H9 (cell line): ENCODE results near the gene ARHGAP12. TPM values are rescaled to one million over a fixed set of nuclear protein-coding genes. Genes with fewer than 3 reads are reported as not detected.

Source experiments
- DNase-seq: peaks from one replicate; pipeline ENCODE4 v3.0.0-alpha.2; 2017
- H2AFZ ChIP-seq: one replicate; pipeline ENCODE4 v1.6.1; 2013; ENCODE audit warnings: mild to moderate bottlenecking, low read length, control low read depth, moderate library complexity
- H2AK5ac ChIP-seq: 2 replicates; pipeline ENCODE4 v1.6.1; 2013; ENCODE audit warnings: low read length, control low read depth, mixed read lengths; ENCODE audit not compliant: insufficient read length
- H2BK120ac ChIP-seq: one replicate; pipeline ENCODE4 v1.6.1; 2013; ENCODE audit warnings: low read depth, mild to moderate bottlenecking, low read length, control low read depth, inconsistent platforms; ENCODE audit not compliant: poor library complexity, severe bottlenecking
- H2BK12ac ChIP-seq: 2 replicates; pipeline ENCODE4 v1.6.1; 2013; ENCODE audit warnings: low read length, control low read depth, mixed read lengths, low read depth; ENCODE audit not compliant: insufficient read length
- H2BK15ac ChIP-seq: 2 replicates; pipeline ENCODE4 v1.6.1; 2013; ENCODE audit warnings: low read depth, low read length, control low read depth
- H2BK20ac ChIP-seq: one replicate; pipeline ENCODE4 v1.6.1; 2013; ENCODE audit warnings: low read depth, mild to moderate bottlenecking, low read length, control low read depth, inconsistent platforms; ENCODE audit not compliant: poor library complexity, severe bottlenecking
- H2BK5ac ChIP-seq: 2 replicates; pipeline ENCODE4 v1.6.1; 2013; ENCODE audit warnings: low read length, control low read depth, mixed read lengths; ENCODE audit not compliant: insufficient read length
- H3K14ac ChIP-seq: 2 replicates; pipeline ENCODE4 v1.6.1; 2013; ENCODE audit warnings: low read length, control low read depth; ENCODE audit not compliant: insufficient read depth
- H3K18ac ChIP-seq: 2 replicates; pipeline ENCODE4 v1.6.1; 2013; ENCODE audit warnings: low read depth, mild to moderate bottlenecking, mixed read lengths, low read length, control low read depth; ENCODE audit not compliant: insufficient read length
- H3K23ac ChIP-seq: 2 replicates; pipeline ENCODE4 v1.6.1; 2013; ENCODE audit warnings: low read length, control low read depth, mixed read lengths, low read depth; ENCODE audit not compliant: insufficient read length
- H3K23me2 ChIP-seq: 2 replicates; pipeline ENCODE4 v1.6.1; 2013; ENCODE audit warnings: low read depth, mild to moderate bottlenecking, mixed read lengths, low read length, control low read depth; ENCODE audit not compliant: insufficient read length, poor library complexity, severe bottlenecking
- H3K27ac ChIP-seq: 2 replicates; pipeline ENCODE4 v1.5.1; 2013; ENCODE audit warnings: low read length, control low read depth, mixed read lengths, low read depth; ENCODE audit not compliant: insufficient read length
- H3K27me3 ChIP-seq: 2 replicates; pipeline ENCODE4 v1.6.1; 2013; ENCODE audit warnings: low read length, control low read depth, inconsistent platforms; ENCODE audit not compliant: insufficient read depth
- H3K4ac ChIP-seq: 2 replicates; pipeline ENCODE4 v1.6.1; 2013; ENCODE audit warnings: low read depth, mild to moderate bottlenecking, control low read depth, inconsistent platforms, low read length, moderate library complexity
- H3K4me1 ChIP-seq: 2 replicates; pipeline ENCODE4 v1.6.1; 2013; ENCODE audit warnings: low read length, control low read depth, inconsistent platforms; ENCODE audit not compliant: insufficient read depth
- H3K4me2 ChIP-seq: 2 replicates; pipeline ENCODE4 v1.6.1; 2013; ENCODE audit warnings: low read length, control low read depth, mixed read lengths; ENCODE audit not compliant: insufficient read length, insufficient read depth
- H3K56ac ChIP-seq: 2 replicates; pipeline ENCODE4 v1.6.1; 2013; ENCODE audit warnings: low read depth, mild to moderate bottlenecking, mixed read lengths, low read length, control low read depth; ENCODE audit not compliant: insufficient read length
- H3K79me1 ChIP-seq: 2 replicates; pipeline ENCODE4 v1.6.1; 2013; ENCODE audit warnings: low read depth, mild to moderate bottlenecking, moderate library complexity, low read length, control low read depth, inconsistent platforms; ENCODE audit not compliant: insufficient read depth, poor library complexity, severe bottlenecking
- H3K79me2 ChIP-seq: 2 replicates; pipeline ENCODE4 v1.6.1; 2013; ENCODE audit warnings: low read length, control low read depth, inconsistent platforms; ENCODE audit not compliant: insufficient read depth
- H3K9ac ChIP-seq: 2 replicates; pipeline ENCODE4 v1.6.1; 2013; ENCODE audit warnings: low read length, control low read depth, mixed read lengths; ENCODE audit not compliant: insufficient read length; ENCODE audit errors: extremely low read depth
- H3K9me3 ChIP-seq: one replicate; pipeline ENCODE4 v1.6.1; 2013; ENCODE audit warnings: low read depth, low read length, inconsistent platforms; ENCODE audit not compliant: control insufficient read depth
- H3T11ph ChIP-seq: one replicate; pipeline ENCODE4 v1.6.1; 2013; ENCODE audit warnings: mild to moderate bottlenecking, low read length, control low read depth, inconsistent platforms
- H4K20me1 ChIP-seq: one replicate; pipeline ENCODE4 v1.6.1; 2013; ENCODE audit not compliant: control insufficient read depth, insufficient read length, insufficient read depth
- H4K5ac ChIP-seq: 2 replicates; pipeline ENCODE4 v1.6.1; 2013; ENCODE audit warnings: low read depth, mild to moderate bottlenecking, mixed read lengths, low read length, control low read depth; ENCODE audit not compliant: insufficient read length
- H4K8ac ChIP-seq: replicated peaks from 2 replicates; pipeline ENCODE4 v1.6.1; 2013; ENCODE audit warnings: low read length, control low read depth, mixed read lengths, low read depth; ENCODE audit not compliant: insufficient read length
- H4K91ac ChIP-seq: 2 replicates; pipeline ENCODE4 v1.6.1; 2013; ENCODE audit warnings: low read depth, mild to moderate bottlenecking, moderate library complexity, mixed read lengths, low read length, control low read depth; ENCODE audit not compliant: insufficient read length
- H3K27ac Mint-ChIP-seq, 3 experiments: 2 replicates in 2 of 3; 3 replicates in 1 of 3; pipeline ENCODE4 v1.8.0; 2020 to 2021; ENCODE audit warnings: mixed read lengths in 3 of 3, mild to moderate bottlenecking in 1 of 3, moderate library complexity in 1 of 3
- H3K27me3 Mint-ChIP-seq: 2 replicates; pipeline ENCODE4 v1.8.0; 2021; ENCODE audit warnings: low read depth, mild to moderate bottlenecking, moderate library complexity, mixed read lengths
- H3K36me3 Mint-ChIP-seq, 3 experiments: 2 replicates in 2 of 3; 3 replicates in 1 of 3; pipeline ENCODE4 v1.8.0; 2020 to 2021; ENCODE audit warnings: low read depth in 3 of 3, mixed read lengths in 3 of 3; ENCODE audit not compliant: insufficient read depth in 1 of 3
- H3K4me1 Mint-ChIP-seq, 2 experiments: 2 replicates each; pipeline ENCODE4 v1.8.0; 2020; ENCODE audit warnings: mixed read lengths in 2 of 2
- H3K4me3 Mint-ChIP-seq, 2 experiments: 2 replicates in 1 of 2; 3 replicates in 1 of 2; pipeline ENCODE4 v1.8.0; 2020 to 2021; ENCODE audit warnings: mild to moderate bottlenecking in 2 of 2, mixed read lengths in 2 of 2, moderate library complexity in 1 of 2
- H3K9me3 Mint-ChIP-seq, 2 experiments: 2 replicates in 1 of 2; 3 replicates in 1 of 2; pipeline ENCODE4 v1.8.0; 2020; ENCODE audit warnings: mild to moderate bottlenecking in 2 of 2, mixed read lengths in 2 of 2, moderate library complexity in 1 of 2
- WGBS: extraction: QIAGEN DNeasy Blood & Tissue Kit; methylation state at CpG from one replicate; pipeline ENCODE4 v1.1.7; 2013; ENCODE audit warnings: missing lambda C conversion rate, low lambda C conversion rate, mixed read lengths; ENCODE audit not compliant: insufficient read length; ENCODE audit errors: extremely low coverage; 5-methylcytosine and 5-hydroxymethylcytosine counted together
- total RNA-seq: library from RNA; stranded (reverse); gene quantifications from 2 replicates; pipeline ENCODE4 v1.2.1, GENCODE V29; 2021
- TF ChIP-seq, protein P1 (sequence below): fragments of 200-600 bp; sonication (generic); conservative IDR thresholded peaks from 3 replicates; pipeline ENCODE4 v1.8.0; 2021; ENCODE audit warnings: antibody characterized with exemption, mild to moderate bottlenecking

Gene ARHGAP12
- total RNA-seq, 1 experiment from 2014 or later: 34.3 TPM

DNA sequence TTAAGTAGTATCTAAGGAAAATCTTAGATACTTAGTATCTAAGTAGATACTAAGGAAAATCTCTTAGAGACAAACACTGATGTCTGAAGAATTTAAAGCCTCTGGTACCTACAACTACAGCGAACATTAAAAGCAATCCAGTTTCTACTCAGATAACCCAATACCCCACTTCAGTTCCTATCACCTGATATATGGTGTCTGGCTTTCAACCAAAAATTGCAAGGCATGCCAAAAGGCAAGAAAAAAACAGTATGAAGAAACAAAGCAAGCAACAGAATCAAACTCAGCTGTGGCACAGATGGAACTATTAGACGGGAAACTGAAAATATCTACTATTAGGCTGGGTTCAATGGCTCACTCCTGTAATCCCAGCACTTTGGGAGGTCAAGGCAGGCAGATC, 31.1 kb downstream of the ARHGAP12 start:
- WGBS: no CpG with 5 or more reads among the region's 2 CpGs
- H2AFZ ChIP-seq: no peak overlapping the region
- H2BK5ac ChIP-seq: no peak overlapping the region
- H4K91ac ChIP-seq: no peak overlapping the region
- H3K23me2 ChIP-seq: no peaks in the 10 kb centered on the region
- H3K79me2 ChIP-seq: peaks cover 21% of the 10 kb centered on the region; the same call in 1 of the 2 replicates
- H3K23ac ChIP-seq: no peak overlapping the region
- no peak overlapping the region for H3K56ac ChIP-seq
- Mint-ChIP-seq H3K27ac (no peak overlapping the region; a peak in 1 of 7 replicates), H3K36me3 (peaks cover 13 to 28% (median 27%) of the 10 kb centered on the region in 3 experiments), H3K27me3 (no peaks in the 10 kb centered on the region), H3K9me3 (peaks cover 4 to 16% of the 10 kb centered on the region in 2 experiments; a peak in 4 of 5 replicates), H3K4me1 (peaks cover 20 to 26% of the 10 kb centered on the region in 2 experiments), H3K4me3 (no peak overlapping the region)
- no peak overlapping the region for H2BK15ac ChIP-seq
- no peak overlapping the region for H2AK5ac ChIP-seq
- H3K9ac ChIP-seq: no peak overlapping the region
- no peak overlapping the region for H3K14ac ChIP-seq
- DNase-seq: no peak
- H3K27ac ChIP-seq: no peak overlapping the region
- no peak overlapping the region for H3T11ph ChIP-seq
- H3K4me1 ChIP-seq: no peaks in the 10 kb centered on the region; the same call in 1 of the 2 replicates
- H3K79me1 ChIP-seq: no peaks in the 10 kb centered on the region
- H3K9me3 ChIP-seq: no peaks in the 10 kb centered on the region
- H2BK120ac ChIP-seq: no peak overlapping the region
- H3K18ac ChIP-seq: no peak overlapping the region
- no peak overlapping the region for H4K5ac ChIP-seq
- no peak overlapping the region for H2BK20ac ChIP-seq
- H3K27me3 ChIP-seq: no peaks in the 10 kb centered on the region
- H4K8ac ChIP-seq: no peak overlapping the region
- no peak overlapping the region for H2BK12ac ChIP-seq
- TF ChIP-seq, protein P1, sequence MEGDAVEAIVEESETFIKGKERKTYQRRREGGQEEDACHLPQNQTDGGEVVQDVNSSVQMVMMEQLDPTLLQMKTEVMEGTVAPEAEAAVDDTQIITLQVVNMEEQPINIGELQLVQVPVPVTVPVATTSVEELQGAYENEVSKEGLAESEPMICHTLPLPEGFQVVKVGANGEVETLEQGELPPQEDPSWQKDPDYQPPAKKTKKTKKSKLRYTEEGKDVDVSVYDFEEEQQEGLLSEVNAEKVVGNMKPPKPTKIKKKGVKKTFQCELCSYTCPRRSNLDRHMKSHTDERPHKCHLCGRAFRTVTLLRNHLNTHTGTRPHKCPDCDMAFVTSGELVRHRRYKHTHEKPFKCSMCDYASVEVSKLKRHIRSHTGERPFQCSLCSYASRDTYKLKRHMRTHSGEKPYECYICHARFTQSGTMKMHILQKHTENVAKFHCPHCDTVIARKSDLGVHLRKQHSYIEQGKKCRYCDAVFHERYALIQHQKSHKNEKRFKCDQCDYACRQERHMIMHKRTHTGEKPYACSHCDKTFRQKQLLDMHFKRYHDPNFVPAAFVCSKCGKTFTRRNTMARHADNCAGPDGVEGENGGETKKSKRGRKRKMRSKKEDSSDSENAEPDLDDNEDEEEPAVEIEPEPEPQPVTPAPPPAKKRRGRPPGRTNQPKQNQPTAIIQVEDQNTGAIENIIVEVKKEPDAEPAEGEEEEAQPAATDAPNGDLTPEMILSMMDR: no peak
- no peak overlapping the region for H3K4ac ChIP-seq
- no peaks in the 10 kb centered on the region for H4K20me1 ChIP-seq
- no peak overlapping the region for H3K4me2 ChIP-seq
